HG03457 (cell line): ENCODE results near the gene TTC39C.

Experiments
- ATAC-seq: cut with Tn5 transposase; IDR thresholded peaks from one replicate; pipeline ENCODE4 v1.9.1; 2021; ENCODE audit warnings: moderate number of reproducible peaks; ENCODE audit not compliant: unreplicated experiment

The TTC39C gene

GRCh38 chr18:24014062-24014985 lies at the start of gene TTC39C:
TSS of gene TTC39C (plus strand) at chr18:24014754. CDS start at chr18:24014872, 118 bp downstream.
- ATAC-seq = peak; percentile 36

DNA sequence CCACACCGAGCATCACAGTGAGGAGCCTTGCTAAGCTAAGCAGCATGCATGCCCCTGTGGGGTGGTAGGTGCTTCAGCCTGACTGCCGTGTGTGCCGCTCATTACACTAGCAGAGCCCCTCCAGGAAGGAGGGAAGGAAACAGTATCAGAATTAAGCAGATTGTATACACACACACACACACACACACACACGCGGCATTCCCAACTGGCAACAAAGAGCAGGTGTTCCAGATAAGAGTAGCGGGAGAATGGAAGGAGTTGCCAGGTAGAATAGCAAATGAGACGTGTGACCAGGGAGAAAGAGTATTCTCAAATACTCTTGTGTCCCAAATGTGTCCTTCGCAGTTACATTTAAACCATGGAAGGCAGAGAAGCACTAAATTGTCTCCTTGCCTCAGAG lies 47.6 kb upstream of the TTC39C start:
- no peak for ATAC-seq

DNA sequence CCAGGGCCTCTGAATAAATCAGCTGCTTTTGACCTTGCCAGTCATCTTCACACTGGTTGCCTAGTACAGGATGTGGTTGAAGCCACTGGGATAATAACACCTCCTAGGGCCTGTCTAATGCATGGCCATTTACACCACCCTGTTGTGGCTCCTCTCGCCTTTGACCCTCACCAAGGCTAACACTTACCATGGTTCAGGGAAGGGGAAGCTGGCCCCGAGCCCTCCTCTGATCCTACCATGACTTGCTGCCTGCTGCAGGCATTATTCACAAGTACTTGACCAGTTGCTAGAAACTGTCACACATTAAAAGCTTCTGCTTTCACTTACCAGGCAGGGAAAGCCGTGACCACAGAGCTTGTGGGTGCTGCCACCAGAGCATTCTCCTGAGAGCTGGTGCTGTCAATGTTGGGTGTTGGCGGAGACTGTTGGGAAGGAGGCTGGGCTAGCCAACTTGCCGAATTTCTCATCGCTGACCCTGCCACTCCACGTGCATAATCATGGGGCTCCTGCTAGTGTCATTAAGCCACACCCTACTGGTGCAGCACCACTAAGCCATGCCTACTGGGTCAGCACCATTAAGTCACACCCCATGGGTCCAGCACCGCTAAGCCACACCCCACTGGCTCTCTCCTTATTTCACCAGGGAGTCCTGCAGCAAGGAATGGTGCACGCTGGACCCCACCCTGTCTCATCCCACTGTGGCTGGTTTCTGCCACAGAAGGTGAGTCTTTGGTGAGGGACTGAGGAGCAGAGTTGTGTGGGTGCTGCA lies 47.0 kb upstream of the TTC39C start:
- ATAC-seq = peak; percentile 62

- no peak for ATAC-seq
These were observed 45.6 kb upstream of the TTC39C start for GRCh38 chr18:23968638-23969604.

- no peak for ATAC-seq
These were observed 44.9 kb upstream of the TTC39C start for GRCh38 chr18:23969664-23970063.

- no peak for ATAC-seq
These were observed 44.1 kb upstream of the TTC39C start for GRCh38 chr18:23970161-23971096.

DNA sequence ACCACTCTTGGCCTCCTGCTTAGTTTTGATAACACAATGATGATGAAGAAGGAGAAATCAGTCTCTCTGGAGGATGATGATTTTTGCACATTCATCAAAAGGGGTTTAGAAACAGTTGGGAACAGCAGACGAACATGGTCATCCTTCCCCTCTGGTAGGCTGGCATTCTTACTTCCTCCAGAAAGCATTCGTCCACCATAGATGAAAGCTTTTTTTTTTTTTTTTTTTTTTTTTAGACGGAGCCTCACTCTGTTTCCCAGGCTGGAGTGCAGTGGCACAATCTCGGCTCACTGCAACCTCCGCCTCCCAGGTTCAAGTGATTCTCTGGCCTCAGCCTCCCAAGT lies 43.5 kb upstream of the TTC39C start:
- ATAC-seq = no peak

GRCh38 chr18:23971666-23972230 lies 42.8 kb upstream of the TTC39C start:
- no peak for ATAC-seq

DNA sequence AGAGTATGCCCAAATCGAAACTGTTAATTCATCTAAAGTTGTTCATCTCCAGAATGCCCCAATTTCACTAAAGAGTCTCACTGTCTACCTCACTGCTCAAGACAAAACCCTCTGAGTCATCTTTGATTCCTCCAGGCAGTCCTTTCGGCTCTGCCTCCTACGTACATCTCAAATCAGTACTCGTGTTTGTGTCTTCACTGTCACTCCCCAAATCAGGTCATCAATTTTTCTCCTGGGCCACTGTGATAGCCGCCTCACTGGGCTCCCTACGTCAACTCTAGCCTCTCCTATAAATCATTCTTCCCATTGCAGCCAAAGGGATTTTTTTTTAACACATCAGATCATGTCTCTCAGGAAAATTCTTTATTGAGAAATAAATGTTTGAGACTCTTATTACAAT lies 42.1 kb upstream of the TTC39C start:
- ATAC-seq = no peak

- ATAC-seq = no peak
These were observed 37.5 kb upstream of the TTC39C start for GRCh38 chr18:23977103-23977502.

DNA sequence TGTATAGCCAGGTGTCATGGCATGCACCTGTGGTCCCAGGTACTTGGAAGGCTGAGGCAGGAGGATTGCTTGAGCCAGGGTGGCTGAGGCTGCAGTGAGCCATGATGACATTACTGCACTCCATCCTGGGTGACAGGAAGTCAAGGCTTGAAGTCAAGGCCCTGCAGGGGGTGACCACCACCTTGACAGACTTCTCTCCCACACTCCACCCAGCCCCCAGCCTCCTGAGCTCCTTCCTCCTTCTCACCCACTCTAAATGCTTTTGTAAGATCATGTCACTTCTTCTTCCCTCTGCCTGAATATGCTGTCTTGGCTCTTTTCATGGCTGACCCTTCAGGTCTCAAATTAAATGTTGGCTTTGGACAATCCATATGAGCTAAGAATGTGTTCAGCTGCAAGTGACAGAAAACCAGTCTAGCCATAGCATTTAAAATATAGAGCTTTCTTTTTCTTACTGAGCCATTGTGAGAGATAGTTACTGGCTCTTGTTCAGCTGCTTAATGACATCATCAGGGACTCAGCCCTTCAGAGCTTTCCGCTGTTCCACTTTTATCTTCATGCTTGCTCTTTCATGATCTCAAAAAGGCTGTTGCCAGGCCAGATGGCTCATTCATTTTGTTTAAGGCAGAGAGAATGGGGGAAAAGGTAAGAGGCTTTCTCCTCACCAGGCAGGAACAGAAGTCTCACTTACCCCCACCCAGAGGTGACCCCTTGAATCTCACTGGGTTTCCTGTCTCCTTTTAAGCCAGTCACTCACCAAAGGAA lies 36.7 kb upstream of the TTC39C start:
- no peak for ATAC-seq

DNA sequence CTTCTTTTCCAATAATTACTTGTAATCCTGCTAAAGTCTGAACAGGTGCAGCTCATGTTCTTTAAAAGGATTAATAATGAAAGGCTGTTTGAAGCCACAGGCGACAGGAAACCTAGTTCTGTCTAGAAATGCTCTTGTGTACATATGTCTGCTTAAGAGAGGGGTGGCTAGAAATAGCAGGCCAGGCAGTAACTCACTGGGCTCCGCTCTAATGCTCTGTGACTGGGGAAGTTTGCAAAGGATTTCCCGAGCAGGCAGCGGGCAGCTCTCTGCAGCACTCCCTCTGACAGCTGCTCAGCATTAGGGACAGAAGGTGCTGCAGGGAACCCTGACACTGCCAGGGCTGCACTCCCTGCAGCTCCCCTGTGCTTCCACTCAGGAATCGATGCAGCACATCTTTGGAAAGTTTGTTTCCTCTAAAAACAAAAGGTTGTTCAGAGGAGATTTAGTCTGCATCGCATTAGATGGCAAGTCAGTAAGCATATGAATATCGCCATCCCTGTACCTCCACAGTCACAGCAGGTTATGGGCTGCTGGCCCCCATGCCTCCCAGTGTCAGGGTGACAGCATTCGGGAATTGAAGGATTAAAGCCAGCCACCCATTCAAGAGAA lies 33.1 kb upstream of the TTC39C start:
- no peak for ATAC-seq

- ATAC-seq = no peak
These were observed 32.1 kb upstream of the TTC39C start for GRCh38 chr18:23982155-23983079.

DNA sequence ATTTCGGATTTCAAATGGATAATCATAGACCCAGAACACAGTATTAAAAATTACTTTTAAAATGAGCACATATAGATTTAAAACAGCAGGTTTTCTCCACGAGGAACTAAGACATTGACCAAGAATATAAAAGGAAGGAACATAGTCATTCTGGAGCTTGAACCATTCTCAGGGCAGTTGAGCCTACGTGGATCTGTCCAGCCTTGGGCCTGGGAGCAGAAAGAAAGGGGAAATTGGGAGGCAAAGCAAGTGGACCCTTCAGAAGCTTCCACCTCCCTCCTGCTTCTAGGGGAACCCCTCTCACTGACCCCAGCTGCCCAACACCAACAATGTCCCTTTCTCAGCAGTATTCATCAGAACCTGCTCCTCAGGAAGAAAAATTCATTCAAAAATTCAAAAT lies 31.4 kb upstream of the TTC39C start:
- ATAC-seq = no peak

GRCh38 chr18:23986600-23987359 lies 27.8 kb upstream of the TTC39C start:
- ATAC-seq = no peak
